H1 (cell line): ENCODE data around the gene GDE1. TPM values are rescaled to one million over a fixed set of nuclear protein-coding genes. Genes with fewer than 3 reads are reported as not detected.

Experiments used
- CTCF ChIA-PET: fragments of 300-600 bp; sonication (Branson Sonifier 250); formaldehyde crosslinking; loops from one replicate; lab custom pipeline; 2021; ENCODE audit not compliant: partially characterized antibody; lab: Charles Lee
- POLR2A ChIA-PET: fragments of 300-600 bp; sonication (Branson Sonifier 250); formaldehyde crosslinking; loops from one replicate; lab custom pipeline; 2021; ENCODE audit warnings: inconsistent platforms; ENCODE audit not compliant: partially characterized antibody; lab: Charles Lee
- DNase-seq, 2 experiments: peaks; one replicate each; pipeline versions ENCODE4 v3.0.0 to v3.0.0-alpha.2; 2010 to 2022; ENCODE audit warnings: low spot score in 2 of 2, low read depth in 1 of 2, mixed read lengths in 1 of 2
- FAIRE-seq: peaks from 2 replicates; lab custom pipeline; 2011; peaks lifted over from hg19 to GRCh38; lab: Jason Lieb, UNC
- H2AFZ ChIP-seq: 2 replicates; pipeline ENCODE4 v1.8.1; 2012; ENCODE audit warnings: low read length, inconsistent platforms
- H2AK5ac ChIP-seq: 2 replicates; pipeline ENCODE4 v1.6.1; 2013; ENCODE audit warnings: low read depth, low read length
- H2BK120ac ChIP-seq: replicated peaks from 2 replicates; pipeline ENCODE3; 2013; ENCODE audit warnings: low read depth, low read length, inconsistent platforms
- H2BK12ac ChIP-seq: 2 replicates; pipeline ENCODE4 v1.6.1; 2013; ENCODE audit warnings: low read depth, low read length
- H2BK15ac ChIP-seq: 2 replicates; pipeline ENCODE4 v1.6.1; 2013; ENCODE audit warnings: low read length
- H2BK20ac ChIP-seq: 2 replicates; pipeline ENCODE4 v1.6.1; 2013; ENCODE audit warnings: low read length
- H2BK5ac ChIP-seq: 2 replicates; pipeline ENCODE4 v1.6.1; 2013; ENCODE audit warnings: low read depth, low read length
- H3K14ac ChIP-seq: 2 replicates; pipeline ENCODE4 v1.6.1; 2013; ENCODE audit warnings: inconsistent platforms; ENCODE audit not compliant: insufficient read length
- H3K18ac ChIP-seq: 2 replicates; pipeline ENCODE4 v1.6.1; 2013; ENCODE audit warnings: low read length; ENCODE audit errors: extremely low read depth
- H3K23ac ChIP-seq: 2 replicates; pipeline ENCODE4 v1.6.1; 2013; ENCODE audit warnings: inconsistent platforms; ENCODE audit not compliant: insufficient read length
- H3K23me2 ChIP-seq: 2 replicates; pipeline ENCODE4 v1.6.1; 2013; ENCODE audit warnings: low read depth, low read length
- H3K27ac ChIP-seq: 2 replicates; pipeline ENCODE4 v1.6.1; 2011; ENCODE audit warnings: low read depth, low read length, inconsistent platforms
- H3K27me3 ChIP-seq, 4 experiments: replicated peaks in 1 of 4; 1 replicate in 1 of 4; 2 replicates in 3 of 4; pipeline versions ENCODE4 v1.6.1 to v1.8.1; 2011 to 2013; ENCODE audit warnings: low read length in 3 of 4, mild to moderate bottlenecking in 3 of 4, inconsistent platforms in 2 of 4, mixed read lengths in 2 of 4, moderate library complexity in 1 of 4; ENCODE audit not compliant: control insufficient read depth in 3 of 4, insufficient read depth in 3 of 4; ENCODE audit errors: extremely low read depth in 1 of 4
- H3K36me3 ChIP-seq, 4 experiments: 2 replicates each; pipeline versions ENCODE4 v1.6.1 to v1.8.1; 2011 to 2013; ENCODE audit warnings: mild to moderate bottlenecking in 4 of 4, low read length in 3 of 4, moderate library complexity in 2 of 4, control low read depth in 1 of 4, inconsistent platforms in 1 of 4; ENCODE audit not compliant: insufficient read depth in 4 of 4, control insufficient read depth in 2 of 4
- H3K4ac ChIP-seq: replicated peaks from 2 replicates; pipeline ENCODE3; 2013; ENCODE audit warnings: low read length, low read depth, mixed read lengths, inconsistent platforms; ENCODE audit not compliant: insufficient read length
- H3K4me1 ChIP-seq, 4 experiments: replicated peaks in 1 of 4; 1 replicate in 1 of 4; 2 replicates in 3 of 4; pipeline versions ENCODE4 v1.6.1 to v1.8.1; 2011 to 2013; ENCODE audit warnings: low read length in 3 of 4, inconsistent platforms in 2 of 4, mixed read lengths in 1 of 4; ENCODE audit not compliant: insufficient read depth in 4 of 4, control insufficient read depth in 3 of 4
- H3K4me2 ChIP-seq, 2 experiments: 2 replicates each; pipeline versions ENCODE4 v1.6.1 to v1.8.1; 2011 to 2013; ENCODE audit warnings: low read depth in 2 of 2, low read length in 2 of 2, control low read depth in 1 of 2, inconsistent platforms in 1 of 2, mild to moderate bottlenecking in 1 of 2; ENCODE audit not compliant: insufficient read depth in 1 of 2
- H3K4me3 ChIP-seq, 4 experiments: fragments of 200-600, 300-600 bp in 1 of 4; sonication (generic), shearing (Covaris generic), sonication (Bioruptor Twin) in 1 of 4; 2 replicates each; pipeline versions ENCODE4 v1.5.1 to v1.8.1; 2011 to 2016; ENCODE audit warnings: low read length in 4 of 4, low read depth in 3 of 4, control low read depth in 2 of 4, inconsistent platforms in 2 of 4, mild to moderate bottlenecking in 2 of 4, mixed read lengths in 1 of 4, moderate library complexity in 1 of 4; ENCODE audit not compliant: insufficient read depth in 2 of 4; ENCODE audit errors: extremely low read depth in 1 of 4
- H3K56ac ChIP-seq: replicated peaks from 2 replicates; pipeline ENCODE3; 2013; ENCODE audit warnings: low read depth, mild to moderate bottlenecking, mixed read lengths, low read length, inconsistent platforms; ENCODE audit not compliant: insufficient read length
- H3K79me1 ChIP-seq: 2 replicates; pipeline ENCODE4 v1.6.1; 2013; ENCODE audit warnings: low read depth, low read length, control low read depth
- H3K79me2 ChIP-seq, 2 experiments: 2 replicates each; pipeline versions ENCODE4 v1.6.1 to v1.8.1; 2012 to 2013; ENCODE audit warnings: low read length in 2 of 2, mild to moderate bottlenecking in 2 of 2, inconsistent platforms in 1 of 2; ENCODE audit not compliant: insufficient read depth in 2 of 2, control insufficient read depth in 1 of 2
- H3K9ac ChIP-seq, 4 experiments: replicated peaks in 1 of 4; 1 replicate in 1 of 4; 2 replicates in 3 of 4; pipeline versions ENCODE4 v1.6.1 to v1.8.1; 2011 to 2013; ENCODE audit warnings: low read depth in 3 of 4, low read length in 3 of 4, control low read depth in 2 of 4, mild to moderate bottlenecking in 2 of 4, moderate library complexity in 2 of 4, inconsistent platforms in 1 of 4; ENCODE audit errors: extremely low read depth in 1 of 4
- H3K9me3 ChIP-seq, 2 experiments: 2 replicates each; pipeline versions ENCODE4 v1.6.1 to v1.8.1; 2012 to 2013; ENCODE audit warnings: mild to moderate bottlenecking in 2 of 2, moderate library complexity in 2 of 2, control low read depth in 1 of 2, inconsistent platforms in 1 of 2, low read depth in 1 of 2, low read length in 1 of 2, mixed read lengths in 1 of 2; ENCODE audit not compliant: insufficient read depth in 2 of 2
- H4K20me1 ChIP-seq, 2 experiments: replicated peaks in 1 of 2; 2 replicates each; pipeline versions ENCODE3 to v1.8.1; 2011 to 2013; ENCODE audit warnings: inconsistent platforms in 2 of 2, low read length in 2 of 2, mild to moderate bottlenecking in 1 of 2; ENCODE audit not compliant: insufficient read depth in 2 of 2, control insufficient read depth in 1 of 2
- H4K5ac ChIP-seq: 2 replicates; pipeline ENCODE4 v1.6.1; 2013; ENCODE audit warnings: low read length, low read depth, mixed read lengths, inconsistent platforms; ENCODE audit not compliant: insufficient read length
- H4K8ac ChIP-seq: 2 replicates; pipeline ENCODE4 v1.8.0; 2013; ENCODE audit warnings: mild to moderate bottlenecking, moderate library complexity, low read length, inconsistent platforms; ENCODE audit not compliant: insufficient read depth; ENCODE audit errors: extremely low read depth
- H4K91ac ChIP-seq: replicated peaks from 2 replicates; pipeline ENCODE3; 2013; ENCODE audit warnings: low read length, mixed read lengths, inconsistent platforms; ENCODE audit not compliant: insufficient read length
- ASH2L ChIP-seq: fragments of 200-600, 300-600 bp; sonication (generic); IDR thresholded peaks from one replicate; pipeline ENCODE4 v1.7.1; 2017; ENCODE audit warnings: low read length
- BRCA1 ChIP-seq: IDR thresholded peaks from 2 replicates; pipeline ENCODE4 v1.6.1; 2012; ENCODE audit warnings: low read depth, low read length, improper control_type of control experiment
- CHD1 ChIP-seq: IDR thresholded peaks from 2 replicates; pipeline ENCODE4 v1.6.1; 2012; ENCODE audit warnings: low read depth, low read length, improper control_type of control experiment
- CTCF ChIP-seq, 3 experiments: IDR thresholded peaks; 1 replicate in 2 of 3; 2 replicates in 1 of 3; pipeline versions ENCODE4 v1.5.1 to v1.6.1; 2011; ENCODE audit warnings: low read length in 3 of 3, mild to moderate bottlenecking in 3 of 3, inconsistent platforms in 2 of 3, low read depth in 1 of 3, moderate library complexity in 1 of 3; ENCODE audit not compliant: insufficient read depth in 1 of 3; ENCODE audit errors: control extremely low read depth in 1 of 3
- KDM5A ChIP-seq: fragments of 200-600 bp; IDR thresholded peaks from 2 replicates; pipeline ENCODE4 v1.7.1; 2012; ENCODE audit warnings: mild to moderate bottlenecking, low read length, inconsistent platforms, mixed read lengths
- PHF8 ChIP-seq: fragments of 200-600 bp; sonication (generic); conservative IDR thresholded peaks from 2 replicates; pipeline ENCODE4 v1.7.1; 2012; ENCODE audit warnings: low read depth, mild to moderate bottlenecking, inconsistent platforms, low read length, moderate library complexity
- POLR2AphosphoS5 ChIP-seq: IDR thresholded peaks from 2 replicates; pipeline ENCODE4 v1.6.1; 2011; ENCODE audit warnings: low read depth, low read length
- RBBP5 ChIP-seq: IDR thresholded peaks from 2 replicates; pipeline ENCODE4 v1.7.1; 2012; ENCODE audit warnings: low read depth, mild to moderate bottlenecking, inconsistent platforms, low read length, moderate library complexity, borderline replicate concordance
- RFX5 ChIP-seq: IDR thresholded peaks from 2 replicates; pipeline ENCODE4 v1.6.1; 2011; ENCODE audit warnings: low read depth, low read length, improper control_type of control experiment, borderline replicate concordance
- RNF2 ChIP-seq: fragments of 200-900, 300-1000 bp; sonication (generic); IDR thresholded peaks from 2 replicates; pipeline ENCODE4 v1.7.1; 2016; ENCODE audit warnings: borderline replicate concordance, low read depth, mild to moderate bottlenecking, antibody characterized with exemption, low read length; ENCODE audit not compliant: poor library complexity, severe bottlenecking; ENCODE audit errors: missing control alignments
- ZNF274 ChIP-seq: IDR thresholded peaks from 2 replicates; pipeline ENCODE4 v1.7.0; 2012; ENCODE audit warnings: low read length, borderline replicate concordance; ENCODE audit errors: extremely low read depth
- WGBS, 2 experiments: shearing (Covaris generic) in 1 of 2; methylation state at CpG; one replicate each; pipeline versions ENCODE4 v1.1.6 to v1.1.7; 2013 to 2015; ENCODE audit warnings: low lambda C conversion rate in 2 of 2, mixed read lengths in 2 of 2, inconsistent platforms in 1 of 2, low coverage in 1 of 2, missing lambda C conversion rate in 1 of 2; ENCODE audit not compliant: insufficient replicate concordance in 2 of 2, insufficient coverage in 1 of 2, insufficient read length in 1 of 2; ENCODE audit errors: extremely low coverage in 1 of 2, missing lambda C conversion rate in 1 of 2; 5-methylcytosine and 5-hydroxymethylcytosine counted together
- polyA plus RNA-seq, 7 experiments: library from polyadenylated mRNA; depleted of rRNA in 3 of 7; stranded (reverse) in 5 of 7; unstranded in 2 of 7; fragments of >200 nt in 5 of 7; fragments of 200-250 nt in 2 of 7; gene quantifications; 1 replicate in 5 of 7; 2 replicates in 1 of 7; 4 replicates in 1 of 7; pipeline versions ENCODE4 v1.2.1 to v1.2.3, GENCODE V29; 2011 to 2013; ENCODE audit warnings: missing spikeins in 2 of 7, mixed read lengths in 2 of 7
- total RNA-seq: library from RNA; stranded (reverse); fragmentation: NEBNext Ultra II Directional; extraction: Animal tissue kit (Norgen Biotek cat#: 25700); gene quantifications from 2 replicates; pipeline ENCODE4 v1.2.1, GENCODE V29; 2021

GDE1 gene
- total and polyA plus RNA-seq, 2 of the 8 experiments (the other 6 are each of a cell fraction or from before 2014, with no cell fraction given) = 29.2 to 70.8 TPM

GRCh38 chr16:19481769-19482168 is 40.1 kb downstream of the GDE1 start:
- no peak for FAIRE-seq
- TF ChIP-seq POLR2AphosphoS5 (no peak), BRCA1 (no peak), RNF2 (no peak), KDM5A (no peak), ZNF274 (no peak), RBBP5 (no peak), ASH2L (no peak), PHF8 (no peak), CHD1 (no peak), RFX5 (no peak), CTCF (IDR thresholded peaks at IDR 0.05; ENCODE audit: control extremely low read depth in 1 of 3, insufficient read depth in 1 of 3, low read depth in 1 of 3, low read length in 3 of 3) (no peak)

More at GRCh38 chr16:19481769-19482168, 40.1 kb downstream of the GDE1 start:
- Histone ChIP-seq H3K4me1 (no peaks in the 10 kb centered on the region), H4K8ac (no peak overlapping the region), H2BK120ac (no peak overlapping the region), H3K23me2 (no peaks in the 10 kb centered on the region; the same call in 1 of the 2 replicates), H4K20me1 (no peaks in the 10 kb centered on the region), H2AK5ac (no peak overlapping the region), H3K79me2 (no peaks in the 10 kb centered on the region), H3K18ac (no peak overlapping the region), H2BK15ac (no peak overlapping the region), H3K23ac (no peak overlapping the region), H3K36me3 (no peaks in the 10 kb centered on the region), H3K27ac (no peak overlapping the region), H4K91ac (no peak overlapping the region), H3K79me1 (no peaks in the 10 kb centered on the region), H2BK5ac (no peak overlapping the region), H2BK20ac (no peak overlapping the region), H3K4ac (no peak overlapping the region), H3K4me3 (no peak overlapping the region), H4K5ac (no peak overlapping the region), H3K56ac (no peak overlapping the region), H3K27me3 (no peaks in the 10 kb centered on the region), H3K9me3 (peaks cover 0 to 9% of the 10 kb centered on the region in 2 experiments; a peak in 2 of 4 replicates), H2AFZ (no peak overlapping the region), H3K14ac (no peak overlapping the region), H3K4me2 (no peak overlapping the region), H3K9ac (no peak overlapping the region), H2BK12ac (no peak overlapping the region)
- CTCF ChIA-PET = interaction anchor here (1.2 kb wide), 2 partner anchors 11 to 71 kb away, joined by 3 to 4 read pairs; no protein-coding TSS in a partner anchor
- DNase-seq = no peak
- 87% methylated on average over 5 of the region's 5 CpGs; no CpG with 5 or more reads in 1 of the 2 experiments for WGBS, 2 experiments
- POLR2A ChIA-PET = no interaction called here
